OCI-LY7 (cell line): ENCODE measurements around the gene MRPL28. TPM values are rescaled to one million over a fixed set of nuclear protein-coding genes. Genes with fewer than 3 reads are reported as not detected.
"Not testable (repeated sequence)": the region's sequence is repeated elsewhere in the genome, so short reads cannot be mapped to it uniquely, and the experiment has no call there.

Source experiments
- BruUV-seq: library from RNA; stranded (reverse); fragments of 400-500 nt; replicated peaks from 2 replicates; lab custom pipeline; 2021; lab: Mats Ljungman, UMichigan
- CTCF ChIA-PET: fragments of 300-600 bp; sonication (Branson Sonifier 250); formaldehyde crosslinking; loops from one replicate; lab custom pipeline; 2022; ENCODE audit warnings: antibody characterized with exemption; ENCODE audit not compliant: unreplicated experiment; lab: Charles Lee
- POLR2A ChIA-PET: fragments of 300-600 bp; sonication (Branson Sonifier 250); formaldehyde crosslinking; loops from one replicate; lab custom pipeline; 2022; ENCODE audit warnings: antibody characterized with exemption; lab: Charles Lee
- DNase-seq: peaks from one replicate; pipeline ENCODE4 v3.0.0-alpha.2; 2015; ENCODE audit warnings: low spot score
- H2AFZ ChIP-seq: fragments of 200-600 bp; sonication (generic), shearing (Covaris generic); 2 replicates; pipeline ENCODE4 v1.6.1; 2014; ENCODE audit warnings: mild to moderate bottlenecking, antibody characterized with exemption, low read length, moderate library complexity
- H3K27ac ChIP-seq: fragments of 200-600 bp; sonication (generic); 2 replicates; pipeline ENCODE4 v1.5.1; 2014; ENCODE audit warnings: mixed run types, low read depth, mild to moderate bottlenecking, moderate library complexity, low read length, inconsistent platforms; ENCODE audit not compliant: poor library complexity, severe bottlenecking
- H3K36me3 ChIP-seq: fragments of 200-600 bp; sonication (generic); 2 replicates; pipeline ENCODE4 v1.6.1; 2014; ENCODE audit warnings: mild to moderate bottlenecking, antibody characterized with exemption, low read length, moderate library complexity, mixed read lengths; ENCODE audit not compliant: insufficient read depth
- H3K4me1 ChIP-seq: fragments of 200-600 bp; sonication (generic); 2 replicates; pipeline ENCODE4 v1.5.1; 2014; ENCODE audit warnings: mild to moderate bottlenecking, low read length; ENCODE audit not compliant: insufficient read depth, poor library complexity, severe bottlenecking
- H3K4me2 ChIP-seq: fragments of 200-600 bp; sonication (generic); 2 replicates; pipeline ENCODE4 v1.6.1; 2014; ENCODE audit warnings: mild to moderate bottlenecking, low read length
- H3K4me3 ChIP-seq: fragments of 200-600 bp; sonication (generic); 2 replicates; pipeline ENCODE4 v1.5.1; 2014; ENCODE audit warnings: mild to moderate bottlenecking, low read depth, low read length; ENCODE audit not compliant: poor library complexity, severe bottlenecking
- H3K79me2 ChIP-seq: fragments of 200-600 bp; sonication (generic); 2 replicates; pipeline ENCODE4 v1.6.1; 2016; ENCODE audit warnings: low read depth, mild to moderate bottlenecking, low read length, moderate library complexity, mixed read lengths; ENCODE audit not compliant: insufficient read depth
- H3K9me2 ChIP-seq: fragments of 200-600 bp; sonication (generic); 2 replicates; pipeline ENCODE4 v1.6.1; 2016; ENCODE audit warnings: mild to moderate bottlenecking, low read length, mixed read lengths; ENCODE audit not compliant: insufficient read depth
- H3K9me3 ChIP-seq: fragments of 200-600 bp; sonication (generic); 2 replicates; pipeline ENCODE4 v1.6.1; 2014; ENCODE audit warnings: mild to moderate bottlenecking, mixed run types, low read length, mixed read lengths
- H4K20me1 ChIP-seq: fragments of 200-600 bp; sonication (generic); 2 replicates; pipeline ENCODE4 v1.6.1; 2014; ENCODE audit warnings: mild to moderate bottlenecking, antibody characterized with exemption, low read length, moderate library complexity, mixed read lengths; ENCODE audit not compliant: insufficient read depth
- EZH2phosphoT487 ChIP-seq: fragments of 200-600 bp; sonication (generic); IDR thresholded peaks from 2 replicates; pipeline ENCODE4 v1.6.1; 2018; ENCODE audit warnings: low read depth, borderline replicate concordance, mild to moderate bottlenecking, mixed run types, antibody characterized with exemption, low read length, moderate library complexity, mixed read lengths
- intact Hi-C: fragments of 100-400 bp; cut with micrococcal nuclease; formaldehyde crosslinking; loops from one replicate; pipeline ENCODE4 v1.10.0; 2022; ENCODE audit not compliant: unreplicated experiment
- total RNA-seq, 2 experiments: library from RNA; depleted of rRNA in 1 of 2; stranded (reverse); fragments of >200 nt in 1 of 2; shearing (Covaris generic) in 1 of 2; gene quantifications; 2 replicates each; pipeline ENCODE4 v1.2.3, GENCODE V29; 2014 to 2022
- TF ChIP-seq, protein P1 (sequence below): fragments of 200-600 bp; sonication (generic); conservative IDR thresholded peaks from 2 replicates; pipeline ENCODE4 v1.5.1; 2014; ENCODE audit warnings: mild to moderate bottlenecking, antibody characterized with exemption, low read length, moderate library complexity, mixed read lengths

MRPL28 gene
- total RNA-seq, 2 experiments from 2014 or later, result 84.6 to 113 TPM

DNA sequence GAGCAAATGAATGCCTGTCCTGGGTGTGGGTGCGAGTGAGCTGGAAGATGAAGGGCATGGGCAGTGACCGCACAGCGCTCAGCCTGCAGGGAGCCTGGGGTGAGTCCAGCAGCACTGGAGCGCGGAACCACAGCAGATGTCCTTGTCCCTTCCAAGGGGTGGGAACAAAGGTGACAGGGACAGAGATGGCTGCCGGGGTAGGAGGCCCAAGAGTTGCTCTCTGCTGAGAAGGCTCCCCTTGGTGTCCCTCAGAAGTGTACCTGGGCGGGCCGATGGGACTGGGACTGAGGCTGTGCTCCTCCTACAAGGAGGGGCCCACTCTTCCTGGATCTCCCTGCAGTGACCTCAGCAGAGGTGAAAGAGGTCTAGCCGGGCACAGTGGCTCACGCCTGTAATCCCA, 19.0 kb upstream of the MRPL28 start:
- H3K4me1 ChIP-seq, result peaks cover 4% of the 10 kb centered on the region
- BruUV-seq, result no TSS peak
- no peak overlapping the region for H2AFZ ChIP-seq
- intact Hi-C loops, result no loop called here
- peaks cover 5% of the 10 kb centered on the region for H3K9me3 ChIP-seq
- H4K20me1 ChIP-seq, result no peaks in the 10 kb centered on the region
- ChIA-PET POLR2A (no interaction called here), CTCF (no interaction called here)
- peaks cover 5% of the 10 kb centered on the region; the same call in 1 of the 2 replicates for H3K36me3 ChIP-seq
- H3K4me2 ChIP-seq, result no peak overlapping the region
- no peak for TF ChIP-seq EZH2phosphoT487
- TF ChIP-seq, protein P1, sequence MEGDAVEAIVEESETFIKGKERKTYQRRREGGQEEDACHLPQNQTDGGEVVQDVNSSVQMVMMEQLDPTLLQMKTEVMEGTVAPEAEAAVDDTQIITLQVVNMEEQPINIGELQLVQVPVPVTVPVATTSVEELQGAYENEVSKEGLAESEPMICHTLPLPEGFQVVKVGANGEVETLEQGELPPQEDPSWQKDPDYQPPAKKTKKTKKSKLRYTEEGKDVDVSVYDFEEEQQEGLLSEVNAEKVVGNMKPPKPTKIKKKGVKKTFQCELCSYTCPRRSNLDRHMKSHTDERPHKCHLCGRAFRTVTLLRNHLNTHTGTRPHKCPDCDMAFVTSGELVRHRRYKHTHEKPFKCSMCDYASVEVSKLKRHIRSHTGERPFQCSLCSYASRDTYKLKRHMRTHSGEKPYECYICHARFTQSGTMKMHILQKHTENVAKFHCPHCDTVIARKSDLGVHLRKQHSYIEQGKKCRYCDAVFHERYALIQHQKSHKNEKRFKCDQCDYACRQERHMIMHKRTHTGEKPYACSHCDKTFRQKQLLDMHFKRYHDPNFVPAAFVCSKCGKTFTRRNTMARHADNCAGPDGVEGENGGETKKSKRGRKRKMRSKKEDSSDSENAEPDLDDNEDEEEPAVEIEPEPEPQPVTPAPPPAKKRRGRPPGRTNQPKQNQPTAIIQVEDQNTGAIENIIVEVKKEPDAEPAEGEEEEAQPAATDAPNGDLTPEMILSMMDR, result no peak
- H3K4me3 ChIP-seq, result no peak overlapping the region
- no peak overlapping the region for H3K27ac ChIP-seq
- no peak for DNase-seq
- H3K79me2 ChIP-seq, result no peaks in the 10 kb centered on the region
- H3K9me2 ChIP-seq, result no peaks in the 10 kb centered on the region

DNA sequence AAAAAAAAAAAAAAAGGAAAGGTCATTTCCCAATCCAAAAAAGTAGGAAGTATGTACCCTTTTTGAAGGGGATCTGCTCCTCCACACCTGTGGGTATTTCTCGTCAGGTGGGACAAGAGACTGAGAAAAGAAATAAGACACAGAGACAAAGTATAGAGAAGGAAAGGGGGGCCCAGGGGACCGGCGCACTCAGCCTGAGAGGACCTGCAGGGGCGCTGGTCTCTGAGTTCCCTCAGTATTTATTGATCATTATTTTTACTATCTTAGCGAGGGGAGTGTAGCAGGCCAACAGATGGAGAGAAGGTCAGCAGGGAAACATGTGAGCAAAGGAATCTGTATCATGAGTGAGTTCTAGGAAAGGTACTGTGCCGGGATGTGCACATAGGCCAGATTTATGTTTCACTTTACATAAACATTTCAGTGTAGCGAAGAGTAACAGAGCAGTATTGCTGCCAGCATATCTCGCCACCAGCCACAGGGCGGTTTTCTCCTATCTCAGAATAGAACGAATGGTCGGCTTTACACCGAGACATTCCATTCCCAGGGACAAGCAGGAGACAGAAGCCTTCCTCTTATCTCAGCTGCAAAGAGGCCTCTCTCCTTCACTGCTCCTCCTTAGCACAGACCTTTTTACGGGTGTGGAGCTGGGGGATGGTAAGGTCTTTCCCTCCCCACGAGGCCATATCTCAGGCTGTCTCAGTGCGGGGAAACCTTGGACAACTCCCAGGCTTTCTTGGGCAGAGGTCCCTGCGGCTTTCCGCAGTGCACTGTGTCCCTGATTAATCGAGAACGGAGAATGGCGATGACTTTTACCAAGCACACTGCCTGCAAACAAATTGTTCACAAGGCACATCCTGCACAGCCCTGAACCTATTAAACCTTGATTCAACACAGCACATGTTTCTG, 17.7 kb upstream of the MRPL28 start:
- POLR2A ChIA-PET, intact Hi-C loops, H3K4me2 ChIP-seq, CTCF ChIA-PET, H3K79me2 ChIP-seq, H4K20me1 ChIP-seq, H3K9me2 ChIP-seq, H3K9me3 ChIP-seq, DNase-seq, H3K27ac ChIP-seq, H3K4me3 ChIP-seq, H2AFZ ChIP-seq, H3K36me3 ChIP-seq, BruUV-seq: not testable (repeated sequence)
- H3K4me1 ChIP-seq, result peaks cover 13% of the 10 kb centered on the region

DNA sequence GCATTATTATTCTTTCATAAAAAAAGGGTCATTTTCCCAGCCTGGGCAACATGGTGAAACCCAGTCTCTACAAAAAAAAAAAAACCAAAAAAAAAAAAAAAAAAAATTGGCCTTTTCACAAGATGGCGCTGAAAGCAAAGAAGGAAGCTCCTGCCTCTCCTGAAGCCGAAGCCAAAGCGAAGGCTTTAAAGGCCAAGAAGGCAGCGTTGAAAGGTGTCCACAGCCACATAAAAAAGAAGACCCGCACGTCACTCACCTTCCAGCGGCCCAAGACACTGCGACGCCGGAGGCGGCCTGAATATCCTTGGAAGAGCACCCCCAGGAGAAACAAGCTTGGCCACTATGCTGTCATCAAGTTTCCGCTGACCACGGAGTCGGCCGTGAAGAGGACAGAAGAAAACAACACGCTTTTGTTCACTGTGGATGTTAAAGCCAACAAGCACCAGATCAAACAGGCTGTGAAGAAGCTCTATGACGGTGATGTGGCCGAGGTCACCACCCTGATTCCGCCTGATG, 16.4 kb upstream of the MRPL28 start:
- Histone ChIP-seq H3K27ac (no peak overlapping the region), H3K4me3 (no peak overlapping the region), H3K4me2 (no peak overlapping the region), H4K20me1 (no peaks in the 10 kb centered on the region), H3K79me2 (no peaks in the 10 kb centered on the region), H3K36me3 (no peaks in the 10 kb centered on the region), H3K9me3 (no peaks in the 10 kb centered on the region), H3K9me2 (no peaks in the 10 kb centered on the region), H2AFZ (no peak overlapping the region), H3K4me1 (peaks cover 13% of the 10 kb centered on the region)
- CTCF ChIA-PET, result no interaction called here
- intact Hi-C loops, result no loop called here
- no peak for DNase-seq
- POLR2A ChIA-PET, result no interaction called here
- BruUV-seq, result TSS peak; percentile 47
- TF ChIP-seq, protein P1, result peak; percentile 54; the same call in 1 of the 2 replicates
- no peak for TF ChIP-seq EZH2phosphoT487
